NCI-H2029 (cell line): ENCODE measurements around the gene RTKN.

Source experiments
- DNase-seq: peaks from one replicate; lab custom pipeline; 2025; lab: John Stamatoyannopoulos, UW

Gene RTKN

DNA sequence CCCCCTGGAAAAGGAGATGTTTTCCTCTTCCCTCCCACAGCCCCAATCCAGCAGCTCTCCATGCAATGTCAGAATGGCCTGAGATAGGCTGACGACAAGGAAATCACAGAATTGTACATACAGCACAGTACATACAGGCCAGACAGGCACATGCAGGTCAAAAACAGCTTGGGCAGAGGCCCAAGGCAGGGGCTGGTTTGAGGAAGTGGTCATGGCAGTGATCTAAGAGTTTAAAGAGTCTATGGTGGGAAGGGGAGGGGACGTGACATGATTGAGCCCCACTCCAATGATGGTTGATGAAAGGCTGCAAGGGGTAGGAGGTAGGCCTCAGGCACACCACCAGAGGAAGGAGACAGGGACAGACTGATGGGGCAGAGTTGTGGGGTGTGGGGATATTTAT is 65.9 kb downstream of the RTKN start:
- no peak for DNase-seq
